HG02938 (cell line): ENCODE results near the gene NOP53.
"Not testable (repeated sequence)": the region's sequence is repeated elsewhere in the genome, so short reads cannot be mapped to it uniquely, and the experiment has no call there.

Experiments used
- ATAC-seq: cut with Tn5 transposase; IDR thresholded peaks from one replicate; pipeline ENCODE4 v1.9.1; 2021; ENCODE audit warnings: mild to moderate bottlenecking, moderate library complexity; ENCODE audit not compliant: unreplicated experiment

Gene NOP53

DNA sequence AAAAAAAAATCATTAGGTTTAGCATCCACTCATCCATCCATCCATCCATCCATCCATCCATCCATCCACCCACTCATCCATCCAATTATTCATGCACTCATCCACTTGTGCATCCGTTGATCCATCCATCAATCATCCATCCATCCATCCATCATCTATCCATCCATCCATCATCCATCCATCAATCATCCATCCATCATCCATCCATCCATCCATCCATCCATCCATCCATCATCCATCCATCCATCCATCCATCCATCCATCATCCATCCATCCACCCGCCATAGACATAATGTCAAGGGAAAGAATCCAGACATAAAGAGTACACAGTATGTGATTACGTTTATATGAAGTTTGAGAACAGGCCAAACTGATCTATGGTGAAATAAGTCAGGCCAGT, 24.2 kb downstream of the NOP53 start:
- no peak for ATAC-seq

DNA sequence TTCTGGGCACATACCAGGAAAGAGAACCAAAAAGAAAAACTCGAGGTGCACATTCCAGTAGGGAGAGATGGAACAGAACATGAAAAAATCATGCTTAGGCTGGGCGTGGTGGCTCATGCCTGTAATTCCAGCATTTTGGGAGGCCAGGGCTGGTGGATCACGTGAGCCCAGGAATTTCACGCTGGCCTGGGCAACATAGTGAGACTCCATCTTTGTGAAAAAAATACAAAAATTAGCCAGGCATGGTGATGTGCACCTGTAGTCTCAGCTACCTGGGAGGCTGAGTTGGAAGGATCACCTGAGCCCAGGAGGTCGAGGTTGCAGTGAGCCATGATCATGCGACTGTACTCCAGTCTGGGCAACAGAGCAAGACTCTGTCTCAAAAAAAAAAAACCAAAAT, 25.9 kb downstream of the NOP53 start:
- ATAC-seq: not testable (repeated sequence)

DNA sequence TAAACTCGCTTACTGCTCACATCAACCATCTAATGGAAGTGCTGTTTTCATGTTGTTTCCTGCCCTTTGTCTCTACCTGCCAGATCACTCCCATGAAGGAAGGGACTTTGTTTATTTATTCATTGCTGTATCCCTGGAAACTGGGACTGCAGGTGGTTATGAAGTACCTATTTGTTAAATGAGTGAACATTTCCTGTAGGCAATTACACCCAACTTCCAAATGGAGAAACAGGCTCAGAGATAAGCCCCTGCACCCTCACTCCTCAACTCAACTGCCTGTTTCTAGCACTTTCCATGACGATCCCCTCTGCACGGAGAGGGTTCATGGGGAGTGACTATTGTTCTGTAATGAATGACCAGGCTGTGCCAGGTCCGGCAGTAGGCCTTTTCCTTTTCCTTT, 31.2 kb downstream of the NOP53 start:
- no peak for ATAC-seq

DNA sequence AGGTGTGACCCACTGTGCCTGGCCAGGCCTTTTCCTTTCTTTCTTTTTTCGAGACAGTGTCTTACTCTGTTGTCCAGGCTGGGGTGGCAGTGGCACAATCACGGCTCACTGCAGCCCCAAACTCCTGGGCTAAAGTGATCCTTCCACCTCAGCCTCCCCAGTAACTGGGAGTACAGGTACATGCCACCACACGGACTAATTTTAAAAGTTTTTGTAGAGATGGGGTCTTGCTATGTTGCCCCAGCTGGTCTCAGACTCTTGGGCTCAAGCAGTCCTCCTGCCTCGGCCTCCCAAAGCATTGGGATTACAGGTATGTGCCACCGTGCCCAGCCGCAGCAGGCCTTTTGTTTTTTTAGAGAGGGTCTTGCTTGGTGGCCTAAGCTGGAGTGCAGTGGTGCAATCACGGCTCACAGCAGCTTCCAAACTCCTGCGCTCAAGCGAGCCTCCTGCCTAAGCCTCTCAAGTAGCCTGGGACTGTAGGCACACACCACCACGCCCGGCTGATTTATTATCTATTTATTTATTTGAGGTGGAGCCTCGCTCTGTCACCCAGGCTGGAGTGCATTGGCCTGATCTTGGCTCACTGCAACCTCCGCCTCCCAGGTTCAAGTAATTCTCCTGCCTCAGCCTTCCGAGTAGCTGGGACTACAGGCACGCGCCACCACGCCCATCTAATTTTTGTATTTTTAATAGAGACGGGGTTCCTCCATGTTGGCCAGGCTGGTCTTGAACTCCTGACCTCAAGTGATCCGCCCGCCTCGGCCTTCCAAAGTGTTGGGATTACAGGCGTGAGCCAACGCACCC, 32.1 kb downstream of the NOP53 start:
- not testable (repeated sequence) for ATAC-seq

DNA sequence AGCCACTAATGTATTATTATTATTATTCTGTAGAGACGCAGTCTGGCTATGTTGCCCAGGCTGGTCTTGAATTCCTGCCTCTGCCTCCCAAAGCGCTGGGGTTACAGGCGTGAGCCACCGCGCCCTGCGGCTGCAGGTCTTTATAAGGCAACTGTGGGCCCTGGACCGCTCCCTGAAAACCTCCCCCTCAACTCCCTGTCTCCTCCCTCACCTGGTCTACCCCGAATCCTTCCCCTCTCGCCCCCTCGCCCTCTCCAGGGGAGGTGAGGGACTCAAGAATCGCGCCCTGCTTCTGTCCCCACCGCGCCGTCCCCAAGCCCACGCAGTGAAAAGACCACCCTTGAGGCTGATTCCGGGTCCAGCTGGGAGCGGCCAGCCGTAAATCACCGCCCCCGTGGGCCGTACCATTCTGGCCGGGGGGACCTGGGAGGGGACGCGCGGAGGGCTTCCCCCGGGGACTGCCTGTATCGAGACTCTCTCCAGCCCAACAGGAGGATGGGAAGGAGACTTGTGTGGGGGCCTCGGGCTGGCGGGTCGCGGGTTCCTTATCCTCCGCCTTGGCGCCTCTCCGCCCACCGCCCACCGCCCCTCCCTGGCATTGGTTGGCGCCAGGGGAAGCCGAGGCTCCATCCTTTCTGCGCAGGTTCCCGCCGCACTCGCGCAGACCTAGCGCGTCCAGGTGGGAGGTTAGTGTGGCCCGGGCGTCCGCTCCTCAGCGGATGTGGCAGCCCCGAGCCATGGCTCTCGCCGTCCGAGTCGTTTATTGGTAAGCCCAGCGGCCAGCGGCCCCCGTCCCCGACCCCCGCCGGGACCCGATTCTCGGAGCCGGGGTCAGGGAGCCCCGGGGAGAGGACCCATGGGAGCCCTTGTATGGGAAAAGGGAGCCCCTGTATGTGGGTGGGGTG, 33.0 kb downstream of the NOP53 start, which contains the start of gene SELENOW:
SELENOW (plus strand) TSS at position 655 of the 905 bp plus-strand sequence; CDS start at position 738, 83 bp downstream.
- no peak for ATAC-seq

DNA sequence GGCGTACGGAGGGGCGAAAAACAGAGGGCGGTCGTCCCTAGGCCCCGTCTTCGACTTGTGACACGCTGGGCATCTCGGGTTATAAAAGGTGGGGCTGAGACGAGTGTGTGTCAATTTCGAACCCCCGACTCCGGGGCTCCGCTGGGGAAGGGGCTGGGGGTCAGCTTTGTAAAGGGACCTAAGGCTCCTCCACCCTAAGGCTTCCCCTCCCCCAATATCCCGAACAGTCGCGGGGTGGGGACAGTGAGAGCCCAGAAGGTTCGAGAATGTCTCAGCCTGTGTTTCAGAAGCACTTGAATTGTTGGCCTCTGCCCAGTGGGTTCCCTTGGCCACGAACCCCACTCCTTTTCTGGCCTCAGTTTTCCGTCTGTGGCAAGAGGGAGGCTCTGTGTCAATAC, 33.6 kb downstream of the NOP53 start:
- ATAC-seq: no peak

DNA sequence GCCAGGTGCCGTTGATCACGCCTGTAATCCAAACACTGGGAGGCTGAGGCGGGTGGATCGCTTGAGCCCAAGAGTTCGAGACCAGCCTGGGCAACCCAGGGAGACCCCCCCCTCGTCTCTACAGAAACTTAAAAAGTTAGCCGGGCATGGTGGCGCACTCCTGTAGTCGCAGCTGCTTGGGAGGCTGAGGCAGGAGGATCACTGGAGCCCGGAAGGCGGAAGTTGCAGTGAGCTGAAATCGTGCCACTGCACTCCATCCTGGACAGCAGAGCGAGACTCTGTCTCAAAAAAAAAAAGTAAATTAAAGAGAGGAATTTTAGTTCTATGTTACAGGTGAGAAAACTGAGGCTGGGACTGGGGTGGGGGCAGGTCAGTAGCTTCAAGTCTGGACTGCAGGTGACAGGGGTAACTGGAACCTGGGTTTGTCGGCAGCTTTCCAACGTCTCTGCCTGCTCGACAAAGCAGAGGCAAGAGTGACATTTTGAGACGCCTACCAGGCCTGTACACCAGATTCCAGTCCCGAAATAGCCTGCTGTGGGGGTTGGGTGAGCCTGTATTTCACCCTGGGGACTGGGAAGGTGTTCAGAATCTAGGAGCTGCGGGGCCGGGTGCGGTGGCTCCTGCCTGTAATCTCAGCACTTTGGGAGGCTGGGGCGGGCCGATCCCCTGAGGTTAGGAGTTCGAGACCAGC, 34.3 kb downstream of the NOP53 start:
- no peak for ATAC-seq

DNA sequence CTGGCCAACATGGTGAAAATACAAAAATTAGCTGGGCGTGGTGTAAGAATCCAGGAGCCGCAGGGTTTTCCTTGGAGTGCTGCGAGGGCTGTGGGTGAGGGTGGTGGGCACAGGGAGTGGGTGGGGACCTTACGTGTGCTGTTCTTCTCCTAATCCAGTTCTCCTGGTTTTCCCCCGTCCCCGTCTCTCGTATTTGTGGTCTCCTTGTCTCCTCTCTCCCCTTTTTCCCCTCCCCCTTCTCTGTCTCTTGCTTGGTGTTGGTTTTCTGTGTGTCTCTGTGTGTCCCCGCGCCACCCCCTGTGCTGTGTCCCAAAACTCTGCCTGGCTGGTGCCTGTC, 34.8 kb downstream of the NOP53 start:
- no peak for ATAC-seq

DNA sequence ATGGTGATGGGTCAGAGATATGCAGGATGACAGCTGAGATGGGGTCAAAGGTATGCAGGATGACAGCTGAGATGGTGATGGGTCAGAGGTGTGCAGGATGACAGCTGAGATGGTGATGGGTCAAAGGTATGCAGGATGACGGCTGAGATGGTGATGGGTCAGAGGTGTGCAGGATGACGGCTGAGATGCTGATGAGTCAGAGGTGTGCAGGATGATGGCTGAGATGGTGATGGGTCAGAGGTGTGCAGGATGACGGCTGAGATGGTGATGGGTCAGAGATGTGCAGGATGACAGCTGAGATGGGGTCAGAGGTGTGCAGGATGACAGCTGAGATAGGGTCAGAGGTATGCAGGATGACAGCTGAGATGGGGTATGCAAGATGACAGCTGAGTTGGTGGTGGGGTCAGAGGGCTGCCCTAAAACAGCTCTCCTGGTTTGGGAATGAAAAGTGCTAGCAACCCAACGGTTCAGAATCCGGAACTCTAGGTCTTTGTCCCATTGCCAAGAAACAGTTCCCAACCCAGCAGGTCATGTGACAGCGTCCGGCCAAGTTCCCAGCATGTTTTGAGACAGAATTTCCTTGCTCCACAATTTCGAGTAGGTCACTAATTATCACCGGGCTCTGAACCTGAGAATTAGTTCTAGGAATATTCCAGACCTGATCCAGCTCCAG, 36.4 kb downstream of the NOP53 start:
- ATAC-seq: no peak

DNA sequence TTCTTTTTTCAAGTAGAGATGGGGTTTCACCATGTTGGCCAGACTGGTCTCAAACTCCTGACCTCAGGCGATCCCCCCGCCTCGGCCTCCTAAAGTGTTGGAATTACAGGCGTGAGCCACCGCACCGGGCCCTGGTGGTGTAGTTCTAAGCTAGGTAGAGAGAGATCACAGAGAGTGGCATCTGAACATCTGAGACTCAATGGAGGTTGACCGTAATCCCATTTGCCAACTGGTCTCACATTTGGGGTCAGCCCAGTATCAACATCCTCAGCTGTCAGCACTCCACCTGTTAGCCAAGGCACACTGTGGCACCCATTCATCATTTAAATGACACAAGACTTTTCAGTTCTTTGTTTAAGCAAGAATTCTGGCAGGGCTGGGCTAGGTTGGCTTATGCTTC, 41.2 kb downstream of the NOP53 start:
- no peak for ATAC-seq

DNA sequence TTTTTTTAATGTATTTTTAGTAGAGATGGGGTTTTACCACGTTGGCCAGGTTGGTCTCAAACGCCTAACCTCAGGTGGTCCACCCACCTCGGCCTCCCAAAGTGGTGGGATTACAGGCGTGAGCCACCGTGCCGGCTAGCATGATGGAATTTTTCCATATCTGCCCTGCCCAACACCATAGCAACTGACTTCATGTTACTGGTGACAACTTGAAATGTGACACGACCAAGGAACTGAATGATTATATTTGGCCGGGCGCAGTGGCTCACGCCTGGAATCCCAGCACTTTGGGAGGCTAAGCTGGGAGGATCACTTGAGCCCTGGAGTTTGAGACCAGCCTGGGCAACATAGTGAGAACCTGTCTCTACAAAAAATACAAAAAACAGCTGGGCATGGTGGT, 42.0 kb downstream of the NOP53 start:
- not testable (repeated sequence) for ATAC-seq

DNA sequence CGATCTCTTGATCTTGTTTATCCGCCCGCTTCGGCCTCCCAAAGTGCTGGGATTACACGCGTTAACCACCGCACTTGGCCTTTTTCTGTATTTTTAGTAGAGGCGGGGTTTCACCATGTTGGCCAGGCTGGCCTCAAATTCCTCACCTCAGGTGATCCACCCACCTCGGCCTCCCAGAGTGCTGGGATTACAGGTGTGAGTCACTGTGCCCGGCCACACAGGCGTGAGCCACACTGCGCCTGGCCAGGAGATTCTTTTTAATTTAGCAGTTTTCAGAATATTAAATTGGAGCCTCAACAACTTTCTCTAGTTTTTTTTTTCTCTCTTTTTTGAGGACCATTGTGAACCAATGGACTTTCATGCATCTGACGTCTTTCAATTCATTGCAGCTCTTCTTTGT, 44.5 kb downstream of the NOP53 start:
- not testable (repeated sequence) for ATAC-seq

DNA sequence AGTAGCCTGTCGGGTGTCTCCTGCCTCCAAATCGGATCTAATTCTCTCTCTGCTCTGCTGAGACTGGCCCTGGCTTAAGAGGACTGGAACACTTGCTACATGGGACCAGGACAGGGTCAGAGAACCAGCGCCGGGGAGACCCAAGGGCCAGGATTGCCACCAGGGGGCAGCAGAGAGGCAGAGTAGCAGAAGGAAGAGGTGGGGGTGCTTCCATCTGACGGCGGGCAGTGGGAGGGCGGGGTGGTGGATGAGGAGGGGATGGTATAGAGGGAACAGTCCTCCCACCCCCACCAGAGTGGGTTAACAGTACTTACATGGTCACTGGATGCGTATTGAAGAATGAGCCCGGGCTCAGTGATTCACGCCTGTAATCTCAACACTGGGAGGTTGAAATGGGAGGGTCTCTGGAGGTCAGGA, 45.1 kb downstream of the NOP53 start:
- no peak for ATAC-seq

DNA sequence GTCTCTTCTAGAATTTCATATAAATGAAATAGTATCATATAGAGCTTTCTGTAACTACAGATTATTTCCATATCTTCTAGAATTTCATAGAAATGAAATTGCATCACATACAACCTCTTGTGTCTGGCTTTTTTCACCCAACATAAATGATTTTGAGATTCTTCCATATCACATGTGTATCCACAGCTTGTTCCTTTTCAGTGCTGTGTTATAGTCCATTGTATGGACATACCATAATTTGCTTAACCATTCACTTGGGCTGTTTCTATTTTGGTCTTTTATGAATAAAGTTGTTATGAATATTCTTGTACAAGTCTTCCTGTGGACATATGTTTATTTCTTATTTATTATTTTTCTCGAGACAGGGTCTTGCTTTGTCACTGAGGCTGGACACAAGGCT, 47.3 kb downstream of the NOP53 start:
- no peak for ATAC-seq

DNA sequence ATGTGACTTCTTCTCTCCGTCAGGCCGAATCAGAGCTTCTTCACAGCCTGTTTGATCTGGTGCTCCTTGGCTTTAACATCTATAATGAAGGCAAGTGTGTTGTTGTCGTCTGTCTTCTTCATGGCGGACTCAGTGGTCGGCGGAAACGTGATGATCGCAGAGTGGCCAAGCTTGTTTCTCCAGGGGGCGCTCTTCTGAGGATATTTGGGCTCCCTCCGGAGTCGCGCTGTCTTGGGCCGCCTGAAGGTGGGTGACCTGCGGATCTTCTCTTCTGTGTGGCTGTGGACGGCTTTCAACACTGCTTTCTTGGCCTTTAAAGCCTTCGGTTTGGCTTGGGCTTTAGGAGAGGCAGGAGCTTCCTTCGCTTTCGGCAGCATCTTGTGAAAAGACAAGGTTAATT, 49.2 kb downstream of the NOP53 start:
- ATAC-seq: no peak

DNA sequence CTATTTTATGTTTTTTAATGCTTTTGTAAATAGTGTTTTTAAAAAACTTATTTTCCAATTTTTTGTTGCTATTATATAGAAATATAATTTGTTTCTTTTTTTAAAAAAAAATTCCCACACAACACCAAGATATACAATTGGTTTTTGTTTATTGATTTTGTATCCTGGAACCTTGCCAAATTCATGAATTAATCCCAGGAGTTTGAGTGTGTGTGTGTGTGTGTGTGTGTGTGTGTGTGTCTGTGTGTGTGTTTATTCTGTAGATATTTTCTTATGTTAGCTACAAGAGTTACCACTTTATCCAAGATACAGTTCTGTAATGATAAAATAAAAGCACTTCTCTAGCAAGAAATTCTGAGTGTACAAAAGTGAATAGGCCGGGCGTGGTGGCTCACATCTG, 51.4 kb downstream of the NOP53 start:
- no peak for ATAC-seq

DNA sequence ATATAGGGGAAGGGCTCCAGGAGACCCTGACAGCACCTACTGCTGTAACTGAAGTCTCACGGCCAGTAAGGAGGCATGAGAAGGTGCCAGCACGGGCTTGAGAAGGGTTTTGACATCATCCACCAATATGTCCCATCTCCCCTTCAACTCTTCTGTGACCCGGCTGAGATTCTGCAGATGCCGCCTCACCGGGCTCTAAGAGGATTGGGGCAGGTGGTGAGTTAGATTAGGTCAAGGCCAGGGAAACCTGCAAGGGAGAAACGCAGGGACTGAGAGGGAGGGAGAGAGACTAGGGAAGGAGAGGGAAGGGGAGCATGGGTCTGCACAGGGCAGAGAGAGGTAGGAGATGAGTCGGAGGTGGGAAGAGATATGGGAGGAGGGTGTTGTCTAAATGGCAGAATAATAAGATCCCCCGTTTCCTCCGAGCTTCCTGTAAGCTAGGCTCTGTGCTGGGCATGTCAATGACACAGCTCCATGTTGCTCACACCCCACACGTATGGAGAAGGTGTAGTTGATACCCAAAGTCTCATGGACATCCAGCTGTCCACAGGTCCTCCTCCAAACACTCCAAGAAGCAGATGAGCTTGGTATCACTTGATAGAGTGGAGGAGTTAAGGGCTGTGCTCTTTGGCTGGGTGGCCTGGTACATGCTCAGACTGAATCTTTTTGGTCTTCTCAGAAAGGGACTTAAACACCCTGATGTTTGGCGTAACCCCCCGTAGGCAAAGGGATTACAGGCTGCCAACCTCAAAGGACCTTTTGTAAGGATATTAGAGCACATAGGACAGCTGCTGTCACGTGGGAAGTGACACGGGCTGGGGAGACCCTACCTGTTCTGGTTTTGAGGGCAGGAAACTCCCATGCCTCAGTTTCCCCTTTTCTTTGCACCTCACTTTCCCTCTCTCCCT, 52.9 kb downstream of the NOP53 start:
- ATAC-seq: no peak

DNA sequence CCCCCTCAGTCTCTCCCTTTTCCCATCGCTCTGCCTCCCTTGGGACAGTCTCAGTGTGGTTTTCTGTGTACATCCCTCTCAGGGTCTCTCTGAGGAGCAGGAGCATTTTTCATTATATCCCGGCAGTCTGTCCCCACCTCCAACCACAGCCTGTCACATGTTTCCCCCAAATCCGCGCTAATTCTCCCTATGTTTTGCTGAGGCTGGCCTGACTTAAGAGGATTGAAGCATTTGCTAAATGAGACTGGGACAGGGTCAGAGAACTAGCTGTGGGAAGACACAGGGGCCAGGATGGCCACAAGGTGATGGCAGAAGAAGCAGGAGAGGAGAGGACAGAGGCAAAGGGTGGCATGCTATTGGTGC, 53.5 kb downstream of the NOP53 start:
- ATAC-seq: no peak

DNA sequence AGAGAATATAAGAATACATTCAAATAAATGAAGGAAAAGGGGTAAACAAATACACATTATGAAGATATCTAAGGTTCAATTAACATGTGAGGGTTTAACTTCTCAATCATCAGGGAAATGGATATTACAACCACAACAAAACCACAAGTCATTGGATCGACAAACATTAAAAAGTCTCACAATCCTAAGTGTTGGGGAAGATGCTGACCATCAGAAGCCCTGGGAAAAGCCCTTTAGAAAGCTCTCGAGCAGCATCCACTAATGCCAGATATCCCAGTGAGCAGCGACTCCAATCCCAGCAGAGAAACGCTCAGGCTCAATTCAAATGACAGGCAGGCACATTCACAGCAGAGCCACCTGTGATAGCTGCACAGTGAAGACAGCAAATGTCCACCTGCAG, 55.9 kb downstream of the NOP53 start:
- no peak for ATAC-seq

DNA sequence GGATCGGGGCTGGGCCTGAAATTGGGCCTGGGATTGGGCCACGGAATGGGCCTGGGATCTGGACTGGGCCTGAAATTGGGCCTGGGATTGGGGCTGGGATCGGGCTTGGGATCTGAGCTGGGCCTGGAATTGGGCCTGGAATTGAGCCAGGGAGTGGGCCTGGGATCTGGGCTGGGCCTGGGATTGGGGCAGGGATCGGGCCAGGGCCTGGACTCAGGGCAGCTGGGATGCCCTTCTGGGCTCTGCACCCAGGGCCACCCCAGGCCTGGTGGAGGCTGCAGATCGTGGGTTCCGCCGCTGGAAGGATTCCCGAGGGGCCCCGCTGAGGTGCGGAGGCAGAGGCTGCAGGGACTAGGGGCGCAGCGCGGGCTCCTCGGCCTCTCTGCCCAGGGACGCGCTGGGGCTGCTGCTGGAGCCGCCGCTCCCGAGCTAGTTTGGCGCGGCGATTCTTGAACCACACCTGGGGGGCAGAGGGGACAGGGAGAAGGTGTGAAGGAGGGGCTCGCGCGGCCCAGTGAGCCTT, 57.2 kb downstream of the NOP53 start:
- no peak for ATAC-seq
